HEK293 (cell line): Measurements from ENCODE around the gene ABHD10.

Experiments
- ELK4 ChIP-seq: IDR thresholded peaks from 2 replicates; pipeline ENCODE4 v1.6.1; 2011; ENCODE audit warnings: mild to moderate bottlenecking, low read depth, low read length, borderline replicate concordance
- REST ChIP-seq: fragments of 450-650 bp; formaldehyde crosslinking; IDR thresholded peaks from 2 replicates; pipeline ENCODE4 v1.5.1; 2016; ENCODE audit warnings: missing biosample characterization, missing genetic modification characterization
- ZEB2 ChIP-seq: fragments of 450-650 bp; formaldehyde crosslinking; IDR thresholded peaks from 2 replicates; pipeline ENCODE4 v1.5.1; 2016; ENCODE audit warnings: missing biosample characterization, missing genetic modification characterization
- ZNF184 ChIP-seq: fragments of 450-650 bp; IDR thresholded peaks from 2 replicates; pipeline ENCODE4 v1.5.1; 2018; ENCODE audit warnings: missing biosample characterization, mild to moderate bottlenecking, missing genetic modification characterization
- ZNF24 ChIP-seq: fragments of 450-650 bp; formaldehyde crosslinking; IDR thresholded peaks from 2 replicates; pipeline ENCODE4 v1.5.1; 2016; ENCODE audit warnings: missing biosample characterization, missing genetic modification characterization

GRCh38 chr3:111984636-111985298 is 5.9 kb downstream of the ABHD10 start:
- no peak for TF ChIP-seq REST
- no peak for TF ChIP-seq ZNF24 (tag by site-specific recombination)
- TF ChIP-seq ZNF184 (tag by site-specific recombination) = no peak
- no peak for TF ChIP-seq ELK4
- no peak for TF ChIP-seq ZEB2 (tag by site-specific recombination)
